ENCODE results near the gene ARRB1.

ARRB1 gene

DNA sequence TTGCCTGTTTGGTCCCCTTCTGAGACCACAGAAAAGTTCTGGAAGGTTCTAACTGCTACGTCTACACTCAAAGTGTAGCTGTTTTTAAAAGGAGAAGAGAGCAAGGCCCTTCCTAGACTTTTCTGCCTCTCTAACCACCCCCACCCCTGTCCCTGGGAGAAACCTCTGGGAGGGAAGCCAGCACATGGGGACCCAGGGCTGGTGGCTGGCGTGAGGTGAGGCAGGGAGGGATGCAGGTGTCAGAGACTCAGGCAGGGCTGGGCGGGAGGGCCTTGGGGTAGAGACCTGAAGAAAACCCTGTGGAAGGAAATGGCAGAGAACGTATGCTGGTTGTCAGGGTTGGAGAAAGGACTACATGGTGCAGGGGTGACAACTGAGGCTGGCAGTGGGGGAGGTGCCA, 26.7 kb downstream of the ARRB1 start:
- no peaks in the 10 kb centered on the region for H3K36me3 ChIP-seq (ENCODE audit: control insufficient read depth, insufficient read depth, low read length)
- H3K4me1 ChIP-seq (ENCODE audit: control insufficient read depth, insufficient read depth, low read length), result peaks cover 92% of the 10 kb centered on the region

DNA sequence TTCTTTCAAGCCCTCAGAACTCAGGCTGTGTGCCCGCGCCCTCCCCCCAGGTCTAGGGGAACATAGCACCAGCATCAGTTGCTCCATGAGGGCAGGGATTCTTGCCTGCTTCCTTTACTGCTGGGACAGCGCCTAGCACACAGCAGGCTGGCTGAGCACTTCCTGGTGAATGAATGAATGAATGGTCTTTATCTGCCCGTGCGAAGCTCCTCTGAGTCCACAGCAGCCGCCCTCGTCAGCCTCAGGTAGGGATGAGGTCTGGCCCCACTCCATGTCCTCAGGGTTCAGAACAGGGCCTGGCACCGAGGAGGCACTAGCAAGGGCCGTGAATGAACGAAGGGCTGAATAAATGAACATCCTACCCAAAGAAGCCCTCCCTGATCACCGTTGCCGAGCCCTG, 27.3 kb downstream of the ARRB1 start:
- H3K9ac ChIP-seq (ENCODE audit: low read length), result peak overlapping the region; percentile 5
- H3K4me1 ChIP-seq (ENCODE audit: control insufficient read depth, insufficient read depth, low read length), result peaks cover 92% of the 10 kb centered on the region
- H3K27me3 ChIP-seq (ENCODE audit: control insufficient read depth, insufficient read depth, low read length), result no peaks in the 10 kb centered on the region
- no peaks in the 10 kb centered on the region for H3K9me3 ChIP-seq (ENCODE audit: control insufficient read depth, low read length)
- H3K36me3 ChIP-seq (ENCODE audit: control insufficient read depth, insufficient read depth, low read length), result no peaks in the 10 kb centered on the region
- no peak overlapping the region for H3K4me3 ChIP-seq (ENCODE audit: low read length)

More for the DNA sequence above, 26.7 kb downstream of the ARRB1 start:
- Histone ChIP-seq H3K9ac (ENCODE audit: low read length) (no peak overlapping the region), H3K9me3 (ENCODE audit: control insufficient read depth, low read length) (no peaks in the 10 kb centered on the region), H3K27me3 (ENCODE audit: control insufficient read depth, insufficient read depth, low read length) (no peaks in the 10 kb centered on the region), H3K4me3 (ENCODE audit: low read length) (no peak overlapping the region)

DNA sequence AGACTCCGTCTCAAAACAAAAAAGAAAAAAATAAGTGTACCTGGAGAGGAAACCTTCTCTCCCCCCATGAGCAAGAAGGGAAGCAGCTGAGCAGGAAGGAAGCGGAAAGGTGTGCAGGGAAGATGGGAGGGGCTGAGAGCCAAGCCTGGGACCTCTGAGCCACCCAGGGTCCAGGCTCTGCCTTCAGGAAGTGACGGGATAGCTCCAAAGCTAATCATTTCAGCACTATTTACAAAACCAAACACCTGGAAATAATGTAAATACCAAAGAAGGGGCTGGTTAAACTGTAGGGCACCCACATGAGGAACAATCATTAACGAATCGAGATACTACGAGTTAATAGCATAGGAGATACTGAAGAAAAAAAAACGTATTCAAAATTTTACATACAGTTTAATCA, 27.9 kb downstream of the ARRB1 start:
- Histone ChIP-seq H3K4me3 (ENCODE audit: low read length) (no peak overlapping the region), H3K9me3 (ENCODE audit: control insufficient read depth, low read length) (no peaks in the 10 kb centered on the region), H3K36me3 (ENCODE audit: control insufficient read depth, insufficient read depth, low read length) (no peaks in the 10 kb centered on the region), H3K4me1 (ENCODE audit: control insufficient read depth, insufficient read depth, low read length) (peaks cover 92% of the 10 kb centered on the region), H3K9ac (ENCODE audit: low read length) (no peak overlapping the region), H3K27me3 (ENCODE audit: control insufficient read depth, insufficient read depth, low read length) (no peaks in the 10 kb centered on the region)

DNA sequence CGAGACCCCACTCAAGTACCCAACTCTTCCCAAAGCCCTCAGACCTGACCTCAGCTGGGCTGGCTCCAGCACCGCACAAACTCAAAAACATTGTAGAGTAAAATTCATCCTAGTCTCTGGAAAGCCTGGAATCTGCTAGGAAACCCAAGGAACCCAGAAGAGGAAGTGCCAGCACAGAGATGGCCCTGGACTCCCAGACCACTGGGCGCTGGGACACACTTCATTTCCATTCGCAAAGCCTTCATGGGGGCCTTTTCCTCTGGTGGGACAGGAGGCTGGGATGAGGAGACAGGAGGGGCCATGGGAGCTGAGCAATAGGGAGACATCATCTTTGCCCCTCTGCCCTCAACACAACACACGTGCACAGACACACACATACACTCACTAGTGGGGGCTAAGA, 30.8 kb downstream of the ARRB1 start:
- H3K36me3 ChIP-seq (ENCODE audit: control insufficient read depth, insufficient read depth, low read length), result no peaks in the 10 kb centered on the region
- no peaks in the 10 kb centered on the region for H3K27me3 ChIP-seq (ENCODE audit: control insufficient read depth, insufficient read depth, low read length)
- no peak overlapping the region for H3K9ac ChIP-seq (ENCODE audit: low read length)
- no peak overlapping the region for H3K4me3 ChIP-seq (ENCODE audit: low read length)
- no peaks in the 10 kb centered on the region for H3K9me3 ChIP-seq (ENCODE audit: control insufficient read depth, low read length)
- peaks cover 81% of the 10 kb centered on the region for H3K4me1 ChIP-seq (ENCODE audit: control insufficient read depth, insufficient read depth, low read length)

DNA sequence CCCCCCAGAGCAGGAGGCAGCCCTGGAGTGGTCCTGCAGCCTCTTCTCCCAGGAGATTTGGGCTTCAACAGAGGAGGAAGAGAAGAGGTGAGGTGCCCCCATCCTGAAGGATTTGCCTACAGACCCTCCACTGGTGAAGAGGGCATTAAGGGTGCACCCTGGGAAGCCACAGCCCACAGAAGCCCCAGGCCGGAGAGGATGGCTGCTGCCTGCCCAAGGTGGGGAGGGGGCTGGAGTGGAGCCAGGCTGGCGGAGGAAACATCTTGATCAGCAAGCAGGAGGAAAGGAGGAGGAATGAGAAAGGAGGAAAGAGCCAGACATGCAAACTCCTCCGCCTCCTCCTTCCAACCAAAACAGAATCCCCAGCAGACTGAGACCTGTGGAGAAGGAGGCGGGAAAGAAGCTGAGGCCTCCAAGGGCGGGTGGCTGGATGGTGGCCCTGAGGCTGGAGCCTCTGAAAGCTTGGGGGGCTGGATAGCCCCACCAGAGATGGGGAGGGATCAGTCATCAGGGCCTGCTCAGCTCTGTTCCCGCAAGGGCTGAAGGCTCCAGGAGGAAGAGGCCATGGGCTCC, 31.3 kb downstream of the ARRB1 start:
- H3K4me1 ChIP-seq (ENCODE audit: control insufficient read depth, insufficient read depth, low read length), result peaks cover 77% of the 10 kb centered on the region
- no peaks in the 10 kb centered on the region for H3K27me3 ChIP-seq (ENCODE audit: control insufficient read depth, insufficient read depth, low read length)
- no peak overlapping the region for H3K9ac ChIP-seq (ENCODE audit: low read length)
- H3K9me3 ChIP-seq (ENCODE audit: control insufficient read depth, low read length), result no peaks in the 10 kb centered on the region
- no peaks in the 10 kb centered on the region for H3K36me3 ChIP-seq (ENCODE audit: control insufficient read depth, insufficient read depth, low read length)
- H3K4me3 ChIP-seq (ENCODE audit: low read length), result no peak overlapping the region

DNA sequence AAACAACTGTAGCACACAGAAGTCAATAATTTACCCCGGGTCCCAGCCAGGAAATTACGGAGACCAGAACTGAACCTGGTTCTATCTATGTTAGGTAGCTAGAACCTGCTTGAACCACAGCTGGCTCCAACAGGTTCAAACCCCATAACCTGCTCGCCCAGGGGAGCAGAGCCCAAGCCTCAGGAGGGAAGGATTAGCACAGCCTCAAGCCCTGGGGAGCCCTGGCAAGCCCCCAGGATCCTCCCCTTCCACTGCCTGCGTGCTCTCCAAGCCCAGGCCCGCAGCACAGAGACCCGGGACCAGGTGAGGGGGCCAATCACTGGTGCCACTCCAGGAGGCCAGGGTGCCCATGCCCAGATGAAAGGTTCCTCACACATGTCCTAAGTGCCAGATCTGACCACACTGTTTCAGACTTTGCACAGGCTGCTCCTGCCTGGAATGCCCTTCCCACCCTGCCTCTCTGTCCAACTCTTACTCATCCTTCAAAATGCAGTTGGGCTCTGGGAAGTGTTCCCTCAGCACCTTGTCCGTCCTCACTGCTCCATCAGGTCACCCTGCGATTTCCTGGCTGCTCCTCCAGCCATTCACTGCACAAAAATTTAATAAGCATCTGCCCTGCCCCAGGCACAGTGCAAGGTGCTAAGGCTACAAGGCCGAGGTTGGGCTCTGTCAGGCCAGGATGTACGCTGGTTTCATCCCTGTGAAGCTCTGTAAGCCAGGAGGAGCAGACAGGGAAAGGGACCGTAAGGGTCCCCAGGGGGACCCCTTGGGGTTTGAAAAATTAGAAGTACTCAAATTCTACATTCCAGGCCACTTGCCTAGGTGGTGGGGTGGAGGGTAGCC, 32.2 kb downstream of the ARRB1 start:
- peak overlapping the region; percentile 5 for H3K9ac ChIP-seq (ENCODE audit: low read length)
- H3K4me3 ChIP-seq (ENCODE audit: low read length), result no peak overlapping the region
- no peaks in the 10 kb centered on the region for H3K9me3 ChIP-seq (ENCODE audit: control insufficient read depth, low read length)
- no peaks in the 10 kb centered on the region for H3K36me3 ChIP-seq (ENCODE audit: control insufficient read depth, insufficient read depth, low read length)
- H3K4me1 ChIP-seq (ENCODE audit: control insufficient read depth, insufficient read depth, low read length), result peaks cover 69% of the 10 kb centered on the region
- H3K27me3 ChIP-seq (ENCODE audit: control insufficient read depth, insufficient read depth, low read length), result no peaks in the 10 kb centered on the region

DNA sequence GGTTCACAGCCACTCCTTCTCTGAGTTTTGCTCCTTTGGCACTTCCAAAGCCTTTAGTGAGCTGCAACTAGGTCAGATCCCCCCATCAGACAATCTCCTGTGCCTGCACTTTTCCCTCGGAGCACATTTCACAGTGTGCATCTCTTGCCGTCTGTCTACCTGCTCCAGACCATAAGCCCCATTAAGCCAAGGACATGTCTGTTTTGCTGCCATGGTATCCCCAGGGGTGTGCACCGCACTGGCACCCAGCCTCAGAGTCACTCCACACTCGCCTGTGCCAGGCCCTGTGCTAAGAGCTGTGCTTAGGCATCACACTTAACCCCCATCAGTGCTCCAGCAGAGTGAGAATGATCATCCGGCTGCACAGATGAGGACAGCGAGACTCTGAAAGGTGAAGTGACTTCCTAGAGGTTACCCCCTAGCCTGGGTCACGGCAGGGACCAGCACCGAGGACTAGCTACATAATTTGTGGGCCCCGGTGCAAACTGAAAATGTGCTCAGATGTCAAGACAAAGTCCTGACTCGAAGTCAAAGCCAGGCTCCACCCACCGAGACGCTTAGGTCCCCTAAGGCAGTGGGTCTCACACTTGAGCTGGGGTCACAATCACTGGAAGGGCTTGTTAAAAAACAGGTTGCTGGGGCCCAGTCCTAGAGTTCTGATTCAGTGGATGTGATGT, 33.9 kb downstream of the ARRB1 start:
- Histone ChIP-seq H3K4me1 (ENCODE audit: control insufficient read depth, insufficient read depth, low read length) (peaks cover 69% of the 10 kb centered on the region), H3K36me3 (ENCODE audit: control insufficient read depth, insufficient read depth, low read length) (no peaks in the 10 kb centered on the region), H3K27me3 (ENCODE audit: control insufficient read depth, insufficient read depth, low read length) (no peaks in the 10 kb centered on the region), H3K4me3 (ENCODE audit: low read length) (no peak overlapping the region), H3K9ac (ENCODE audit: low read length) (no peak overlapping the region), H3K9me3 (ENCODE audit: control insufficient read depth, low read length) (no peaks in the 10 kb centered on the region)

DNA sequence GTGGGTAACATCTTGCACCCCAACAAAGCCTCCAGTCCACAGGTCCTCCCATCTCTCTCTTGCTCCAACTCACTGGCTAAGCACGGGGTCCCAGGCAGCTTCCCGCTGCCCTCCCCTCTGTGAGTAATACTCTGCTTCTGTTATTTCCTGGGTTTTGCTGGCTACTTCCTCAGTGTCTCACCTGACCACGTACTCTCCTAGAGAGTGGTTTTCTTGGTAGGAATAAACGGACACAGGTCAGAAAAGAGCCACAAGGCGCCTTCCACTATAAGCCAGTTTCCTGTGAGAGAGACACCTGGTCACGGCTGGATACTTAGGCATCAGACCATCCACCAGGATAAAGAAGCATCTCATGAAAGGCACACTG, 36.0 kb downstream of the ARRB1 start:
- no peaks in the 10 kb centered on the region for H3K27me3 ChIP-seq (ENCODE audit: control insufficient read depth, insufficient read depth, low read length)
- H3K4me1 ChIP-seq (ENCODE audit: control insufficient read depth, insufficient read depth, low read length), result peaks cover 63% of the 10 kb centered on the region
- H3K9ac ChIP-seq (ENCODE audit: low read length), result no peak overlapping the region
- H3K9me3 ChIP-seq (ENCODE audit: control insufficient read depth, low read length), result no peaks in the 10 kb centered on the region
- H3K36me3 ChIP-seq (ENCODE audit: control insufficient read depth, insufficient read depth, low read length), result peaks cover 4% of the 10 kb centered on the region
- no peak overlapping the region for H3K4me3 ChIP-seq (ENCODE audit: low read length)

DNA sequence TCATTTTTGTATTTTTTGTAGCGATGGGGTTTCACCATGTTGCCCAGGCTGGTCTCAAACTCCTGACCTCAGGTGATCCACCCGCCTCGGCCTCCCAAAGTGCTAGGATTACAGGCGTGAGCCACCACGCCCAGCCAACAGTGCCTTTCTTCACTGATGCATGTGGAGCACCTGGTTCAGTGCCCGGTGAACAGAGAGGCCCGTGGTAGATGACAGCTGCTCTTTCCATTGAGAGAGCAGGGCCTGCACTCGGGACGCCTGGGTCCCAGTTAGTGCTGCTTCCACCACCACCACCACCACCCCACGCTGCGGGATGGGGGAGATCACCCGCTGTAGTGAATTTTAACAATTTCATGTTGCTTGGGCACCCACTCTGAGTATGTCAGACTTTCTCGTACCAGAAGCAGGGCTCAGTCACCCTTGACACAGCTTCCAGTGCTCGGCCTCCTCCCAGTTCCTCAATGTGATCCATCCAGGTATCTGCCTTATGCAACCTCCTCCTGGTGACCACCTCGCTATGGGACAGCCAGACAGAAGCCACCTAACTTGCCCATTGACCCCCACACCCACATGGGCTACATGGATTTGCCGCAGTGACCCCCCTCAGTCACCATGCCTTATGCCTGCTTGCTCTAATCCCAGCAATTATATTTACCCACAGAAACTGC, 36.6 kb downstream of the ARRB1 start:
- Histone ChIP-seq H3K4me3 (ENCODE audit: low read length) (no peak overlapping the region), H3K4me1 (ENCODE audit: control insufficient read depth, insufficient read depth, low read length) (peaks cover 58% of the 10 kb centered on the region), H3K9me3 (ENCODE audit: control insufficient read depth, low read length) (no peaks in the 10 kb centered on the region), H3K36me3 (ENCODE audit: control insufficient read depth, insufficient read depth, low read length) (peaks cover 5% of the 10 kb centered on the region), H3K9ac (ENCODE audit: low read length) (no peak overlapping the region), H3K27me3 (ENCODE audit: control insufficient read depth, insufficient read depth, low read length) (no peaks in the 10 kb centered on the region)

DNA sequence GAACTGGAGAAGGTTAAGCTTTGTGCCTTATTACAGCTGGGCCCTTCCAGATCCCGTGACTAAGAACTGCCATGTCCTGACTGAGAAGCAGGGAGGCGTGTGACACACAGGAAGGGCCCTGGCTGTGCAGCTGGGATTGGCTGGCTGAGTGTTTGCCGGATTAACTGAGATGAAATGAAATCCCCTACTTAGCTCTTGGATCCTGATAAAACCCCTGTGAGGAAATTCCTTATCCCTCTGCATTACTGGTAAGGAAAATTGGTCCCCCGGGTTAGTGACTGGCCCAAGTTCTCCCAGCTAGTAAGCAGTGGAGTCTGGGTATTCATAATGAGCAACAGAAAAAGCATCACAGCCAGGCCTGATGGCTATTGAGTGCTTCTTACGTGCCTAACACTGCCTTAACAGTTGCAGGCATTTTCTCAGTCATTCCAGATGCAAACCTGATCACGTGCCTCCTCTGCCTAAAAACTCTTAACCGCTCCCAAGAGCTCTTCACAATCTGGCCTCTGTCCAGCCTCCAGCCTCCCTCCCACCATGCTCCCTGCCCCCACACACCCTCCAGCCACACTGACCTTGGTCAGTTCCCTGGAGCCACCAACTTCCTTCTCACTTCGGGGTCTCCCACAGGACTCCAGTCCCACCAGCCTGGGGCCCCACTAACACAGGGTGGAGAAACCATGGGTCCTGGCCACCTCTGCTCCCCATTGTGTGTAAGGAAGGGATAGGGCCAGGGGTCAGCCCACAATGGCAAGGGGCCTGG, 37.8 kb downstream of the ARRB1 start:
- Histone ChIP-seq H3K4me1 (ENCODE audit: control insufficient read depth, insufficient read depth, low read length) (peaks cover 46% of the 10 kb centered on the region), H3K9ac (ENCODE audit: low read length) (no peak overlapping the region), H3K9me3 (ENCODE audit: control insufficient read depth, low read length) (no peaks in the 10 kb centered on the region)

DNA sequence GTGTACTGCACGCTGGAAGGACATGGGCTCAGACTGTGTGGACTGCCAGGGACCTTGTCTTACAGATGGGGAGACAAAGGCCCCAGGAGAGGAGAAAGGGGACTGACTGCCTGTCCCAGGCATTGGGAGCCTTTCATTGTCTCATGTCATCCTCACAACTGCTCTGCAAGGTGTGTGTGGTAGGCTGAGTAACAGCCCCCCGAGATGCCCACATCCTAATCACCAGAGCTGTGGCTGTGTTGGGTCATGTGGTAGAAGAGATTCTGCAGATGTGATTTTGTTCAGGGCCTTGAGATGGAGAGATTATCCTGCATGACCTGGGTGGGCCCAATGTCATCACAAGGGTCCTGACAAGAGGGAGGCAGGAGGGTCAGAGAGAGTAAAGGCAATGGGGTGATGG, 39.1 kb downstream of the ARRB1 start:
- Histone ChIP-seq H3K4me3 (ENCODE audit: low read length) (no peak overlapping the region), H3K4me1 (ENCODE audit: control insufficient read depth, insufficient read depth, low read length) (peaks cover 42% of the 10 kb centered on the region), H3K9ac (ENCODE audit: low read length) (peak overlapping the region; percentile 8), H3K27me3 (ENCODE audit: control insufficient read depth, insufficient read depth, low read length) (no peaks in the 10 kb centered on the region), H3K36me3 (ENCODE audit: control insufficient read depth, insufficient read depth, low read length) (peaks cover 5% of the 10 kb centered on the region), H3K9me3 (ENCODE audit: control insufficient read depth, low read length) (no peaks in the 10 kb centered on the region)

More for the DNA sequence above, 37.8 kb downstream of the ARRB1 start:
- Histone ChIP-seq H3K4me3 (ENCODE audit: low read length) (no peak overlapping the region), H3K27me3 (ENCODE audit: control insufficient read depth, insufficient read depth, low read length) (no peaks in the 10 kb centered on the region), H3K36me3 (ENCODE audit: control insufficient read depth, insufficient read depth, low read length) (peaks cover 5% of the 10 kb centered on the region)
